Lung (tissue), 12 donors: ENCODE data around the gene CILP2. TPM values are rescaled to one million over a fixed set of nuclear protein-coding genes. Genes with fewer than 3 reads are reported as not detected.

ENCODE experiments used
- ATAC-seq: fragments of 200-7000 bp; cut with Tn5 transposase; one replicate; pipeline ENCODE4 v1.9.1; 2020; ENCODE audit warnings: moderate number of reproducible peaks; ENCODE audit not compliant: insufficient read depth, low FRiP score
- DNase-seq, 3 donors: peaks; one replicate each; pipeline ENCODE4 v3.0.0-alpha.2; 2013 to 2017
- H3K27ac ChIP-seq, 2 donors: one replicate each; pipeline ENCODE4 v1.5.1; 2013; ENCODE audit warnings: mild to moderate bottlenecking in 2 of 2, moderate library complexity in 2 of 2, control low read depth in 1 of 2, inconsistent platforms in 1 of 2, low read depth in 1 of 2, low read length in 1 of 2
- H3K27me3 ChIP-seq, 3 donors: one replicate each; pipeline ENCODE4 v1.5.1; 2013; ENCODE audit warnings: low read length in 2 of 3; ENCODE audit not compliant: control insufficient read depth in 3 of 3, insufficient read depth in 3 of 3
- H3K36me3 ChIP-seq, 4 donors: one replicate each; pipeline ENCODE4 v1.5.1; 2013; ENCODE audit warnings: low read length in 4 of 4, mild to moderate bottlenecking in 1 of 4, moderate library complexity in 1 of 4; ENCODE audit not compliant: control insufficient read depth in 4 of 4, insufficient read depth in 4 of 4
- H3K4me1 ChIP-seq, 5 donors: one replicate each; pipeline ENCODE4 v1.5.1; 2013; ENCODE audit warnings: low read length in 5 of 5, mild to moderate bottlenecking in 2 of 5, moderate library complexity in 1 of 5; ENCODE audit not compliant: control insufficient read depth in 5 of 5, insufficient read depth in 5 of 5
- H3K4me3 ChIP-seq: one replicate; pipeline ENCODE4 v1.5.1; 2013; ENCODE audit warnings: mild to moderate bottlenecking, control low read depth, moderate library complexity
- H3K9ac ChIP-seq, 2 donors: one replicate each; pipeline ENCODE4 v1.5.1; 2013; ENCODE audit warnings: low read length in 2 of 2, control low read depth in 1 of 2; ENCODE audit not compliant: insufficient read depth in 1 of 2
- H3K9me3 ChIP-seq, 4 donors: one replicate each; pipeline ENCODE4 v1.5.1; 2013; ENCODE audit warnings: low read length in 3 of 4, mild to moderate bottlenecking in 1 of 4, moderate library complexity in 1 of 4; ENCODE audit not compliant: control insufficient read depth in 4 of 4, insufficient read depth in 3 of 4
- WGBS, 2 donors: extraction: QIAGEN DNeasy Blood & Tissue Kit; methylation state at CpG; one replicate each; pipeline ENCODE4 v1.1.7; 2013; 5-methylcytosine and 5-hydroxymethylcytosine counted together
- polyA plus RNA-seq, 2 donors: library from polyadenylated mRNA; stranded (reverse); fragments of 200-250 nt; gene quantifications; one replicate each; pipeline ENCODE4 v1.2.1, GENCODE V29; 2013
- total RNA-seq, 2 donors: library from RNA; depleted of rRNA in 1 of 2; stranded (reverse); fragments of >200 nt in 1 of 2; gene quantifications; one replicate each; pipeline ENCODE4 v1.2.1, GENCODE V29; 2014 to 2021
- TF ChIP-seq, protein P1 (sequence below): IDR thresholded peaks from 2 replicates; pipeline ENCODE4 v1.5.1; 2012; ENCODE audit warnings: mild to moderate bottlenecking; ENCODE audit errors: control extremely low read depth, extremely low read depth
- donor health status: control.
- donor health status: control.
- donor health status: Bipolar disorder and iron deficiency.
- donor health status: healthy.
- donor health status: DM: yes; HTN: yes; CAD: no.

Gene CILP2
- total and polyA plus RNA-seq, 4 donors = 0.06 to 0.68 (median 0.38) TPM

DNA sequence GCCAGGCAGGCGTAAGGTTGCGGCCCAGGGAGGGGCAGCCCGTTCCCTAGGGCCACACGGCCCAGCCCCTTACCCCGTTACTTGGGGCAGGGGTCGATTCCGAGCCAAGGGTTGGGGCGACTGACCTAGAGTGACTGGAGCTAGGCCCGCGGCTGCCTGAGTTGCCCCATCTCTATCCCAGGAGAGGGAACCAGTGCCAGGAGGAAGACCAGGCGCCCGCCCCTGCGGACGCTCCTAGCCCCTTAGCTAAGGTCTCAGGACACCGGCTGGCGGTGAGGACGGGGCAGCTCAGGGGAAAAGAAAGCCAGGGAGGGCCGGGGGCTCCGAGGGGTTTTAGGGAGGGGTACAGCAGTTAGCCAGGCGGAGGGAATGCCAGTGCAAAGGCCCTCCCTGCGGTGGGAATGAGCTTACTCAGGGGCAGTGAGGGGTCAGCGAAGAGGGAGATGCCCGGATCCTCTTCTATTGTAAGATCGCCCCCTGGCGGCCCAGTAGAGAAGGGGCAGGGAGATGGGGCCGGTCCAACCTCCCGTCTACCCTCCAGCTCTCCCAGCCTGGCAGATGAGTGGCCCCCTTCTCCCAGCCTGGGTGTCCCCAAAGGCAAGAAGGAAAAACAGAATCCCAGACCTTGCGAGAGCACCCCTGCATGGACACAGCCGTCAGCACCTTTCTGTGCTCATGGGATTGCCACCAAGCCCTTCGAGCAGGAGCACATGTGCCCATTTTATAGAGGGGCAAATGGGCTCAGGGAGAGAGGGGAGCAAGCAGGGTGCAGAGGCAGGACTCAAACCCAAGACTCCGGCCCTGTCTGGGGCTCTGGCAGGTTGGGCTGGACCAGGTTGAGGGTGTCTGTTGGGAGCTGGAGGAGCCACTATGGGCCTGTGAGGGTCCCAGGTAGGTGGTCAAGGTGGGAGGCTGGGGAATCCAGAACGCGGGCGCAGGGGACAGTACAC lies 16.3 kb downstream of the CILP2 start:
- WGBS, 2 donors = 67 to 68% methylated on average over 34 of the region's 34 CpGs
- ATAC-seq = no peak

DNA sequence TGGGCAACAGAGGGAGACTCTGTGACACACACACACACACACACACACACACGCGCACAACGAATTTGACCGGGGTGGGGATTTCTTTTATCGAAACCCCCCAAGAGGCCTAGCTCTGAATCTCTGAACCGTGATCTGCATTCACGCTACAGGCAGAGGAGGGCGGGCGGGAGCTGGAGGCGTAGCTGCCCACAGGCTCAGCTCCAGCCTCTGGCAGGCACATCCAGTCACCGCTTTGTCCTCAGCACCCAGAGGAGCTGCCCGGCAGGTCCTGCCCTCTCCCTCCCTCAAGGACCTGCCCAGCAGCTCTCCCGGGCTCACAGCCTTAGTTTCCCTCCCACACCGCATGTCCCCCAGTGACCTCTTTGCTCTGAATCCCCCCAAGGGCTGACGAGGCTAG lies 20.0 kb downstream of the CILP2 start:
- WGBS, 2 donors = 84 to 87% methylated on average over 15 of the region's 15 CpGs

More for the DNA sequence above, 16.3 kb downstream of the CILP2 start:
- H3K4me1 ChIP-seq = peaks cover 0 to 8% (median 0%) of the 10 kb centered on the region in 5 donors
- H3K27ac ChIP-seq = no peak overlapping the region
- peaks cover 0 to 4% (median 0%) of the 10 kb centered on the region in 3 donors for H3K27me3 ChIP-seq
- TF ChIP-seq, protein P1, sequence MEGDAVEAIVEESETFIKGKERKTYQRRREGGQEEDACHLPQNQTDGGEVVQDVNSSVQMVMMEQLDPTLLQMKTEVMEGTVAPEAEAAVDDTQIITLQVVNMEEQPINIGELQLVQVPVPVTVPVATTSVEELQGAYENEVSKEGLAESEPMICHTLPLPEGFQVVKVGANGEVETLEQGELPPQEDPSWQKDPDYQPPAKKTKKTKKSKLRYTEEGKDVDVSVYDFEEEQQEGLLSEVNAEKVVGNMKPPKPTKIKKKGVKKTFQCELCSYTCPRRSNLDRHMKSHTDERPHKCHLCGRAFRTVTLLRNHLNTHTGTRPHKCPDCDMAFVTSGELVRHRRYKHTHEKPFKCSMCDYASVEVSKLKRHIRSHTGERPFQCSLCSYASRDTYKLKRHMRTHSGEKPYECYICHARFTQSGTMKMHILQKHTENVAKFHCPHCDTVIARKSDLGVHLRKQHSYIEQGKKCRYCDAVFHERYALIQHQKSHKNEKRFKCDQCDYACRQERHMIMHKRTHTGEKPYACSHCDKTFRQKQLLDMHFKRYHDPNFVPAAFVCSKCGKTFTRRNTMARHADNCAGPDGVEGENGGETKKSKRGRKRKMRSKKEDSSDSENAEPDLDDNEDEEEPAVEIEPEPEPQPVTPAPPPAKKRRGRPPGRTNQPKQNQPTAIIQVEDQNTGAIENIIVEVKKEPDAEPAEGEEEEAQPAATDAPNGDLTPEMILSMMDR = peak; percentile 23
- H3K36me3 ChIP-seq = peaks cover 0 to 6% (median 0%) of the 10 kb centered on the region in 4 donors
- no peak for DNase-seq
- H3K9ac ChIP-seq = no peak overlapping the region
- peaks cover 0 to 2% (median 0%) of the 10 kb centered on the region in 4 donors for H3K9me3 ChIP-seq
- no peak overlapping the region for H3K4me3 ChIP-seq

DNA sequence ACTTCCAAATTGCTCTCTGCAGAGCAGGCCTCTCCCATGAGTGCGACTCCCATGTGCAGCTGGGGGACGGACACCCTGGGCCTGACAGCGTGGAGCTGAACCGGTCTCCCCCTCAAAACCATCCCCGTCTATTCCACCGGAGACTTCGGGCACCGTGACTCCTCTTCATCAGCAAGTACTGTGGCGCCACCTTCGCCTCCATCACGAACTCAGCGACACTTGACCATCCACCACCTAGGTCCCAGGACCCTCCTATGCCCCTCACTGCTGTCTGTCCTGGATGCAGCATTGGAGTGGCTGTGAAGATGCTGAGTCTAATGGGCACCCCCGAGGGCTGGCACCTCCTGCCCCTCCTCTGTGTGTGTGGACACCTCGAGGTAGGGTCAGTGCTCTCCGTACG lies 20.6 kb downstream of the CILP2 start:
- H3K27me3 ChIP-seq = no peaks in the 10 kb centered on the region
- peaks cover 0 to 6% (median 0%) of the 10 kb centered on the region in 4 donors for H3K36me3 ChIP-seq
- no peaks in the 10 kb centered on the region for H3K4me1 ChIP-seq
- no peaks in the 10 kb centered on the region for H3K9me3 ChIP-seq
- DNase-seq (no peak), ATAC-seq (no peak)
- H3K9ac ChIP-seq = no peak overlapping the region
- 96% methylated on average over 16 of the region's 16 CpGs for WGBS, 2 donors
- TF ChIP-seq, protein P1 = no peak
- H3K4me3 ChIP-seq = no peak overlapping the region
- no peak overlapping the region for H3K27ac ChIP-seq

More for the DNA sequence above, 20.0 kb downstream of the CILP2 start:
- Histone ChIP-seq H3K27me3 (no peaks in the 10 kb centered on the region), H3K27ac (no peak overlapping the region), H3K9me3 (no peaks in the 10 kb centered on the region), H3K36me3 (peaks cover 0 to 6% (median 0%) of the 10 kb centered on the region in 4 donors), H3K9ac (no peak overlapping the region), H3K4me1 (no peaks in the 10 kb centered on the region), H3K4me3 (no peak overlapping the region)
- DNase-seq (no peak), ATAC-seq (no peak)
- TF ChIP-seq, protein P1 = no peak
